Amniotic epithelial cell (primary cell): ENCODE results near the gene PID1.
A peak's percentile ranks its signal among the peaks of the same experiment; 100 is the strongest.

Experiments
- DNase-seq: peaks from one replicate; pipeline ENCODE4 v3.0.0-alpha.2; 2010; ENCODE audit warnings: low read depth

Gene PID1

GRCh38 chr2:229261076-229261475 is 10.0 kb downstream of the PID1 start:
- no peak for DNase-seq

DNA sequence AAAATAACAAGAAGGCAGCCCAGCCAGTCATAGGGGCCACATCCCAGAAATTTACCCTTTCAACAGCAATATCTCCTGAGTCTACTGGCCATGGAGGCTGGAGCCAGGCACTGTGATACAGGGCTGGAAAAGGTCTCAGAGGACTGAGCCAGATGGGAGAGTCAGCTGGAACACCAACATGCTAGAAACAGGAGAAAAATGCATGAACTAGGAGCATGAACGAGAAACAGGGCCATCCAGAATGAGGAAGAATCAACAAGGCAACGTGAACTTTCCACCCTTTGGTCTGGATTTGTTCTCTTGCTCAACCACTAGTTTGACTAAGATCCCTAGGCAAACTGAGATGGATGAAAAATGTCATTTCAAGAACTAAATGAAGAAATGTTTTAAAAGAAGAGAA is 13.1 kb downstream of the PID1 start:
- peak; percentile 44 for DNase-seq

DNA sequence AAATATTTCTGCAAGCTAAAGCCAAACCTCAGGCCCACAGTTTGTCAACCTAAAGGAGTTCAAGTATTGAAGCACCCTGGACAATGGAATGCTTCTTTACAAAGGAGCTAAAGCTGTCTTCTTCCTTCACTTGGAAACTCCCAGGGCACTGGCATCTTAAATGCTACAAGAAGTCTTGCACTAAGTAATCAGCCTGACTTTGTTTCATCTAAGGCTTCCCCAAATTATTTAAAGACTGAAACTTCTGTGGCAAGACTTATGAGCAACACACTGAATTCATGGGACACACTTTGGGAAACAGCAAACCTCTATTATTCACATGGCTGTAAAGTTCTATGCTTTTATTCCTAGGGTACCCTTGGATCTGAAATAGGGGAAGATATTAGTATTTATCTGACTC is 14.7 kb downstream of the PID1 start:
- no peak for DNase-seq

DNA sequence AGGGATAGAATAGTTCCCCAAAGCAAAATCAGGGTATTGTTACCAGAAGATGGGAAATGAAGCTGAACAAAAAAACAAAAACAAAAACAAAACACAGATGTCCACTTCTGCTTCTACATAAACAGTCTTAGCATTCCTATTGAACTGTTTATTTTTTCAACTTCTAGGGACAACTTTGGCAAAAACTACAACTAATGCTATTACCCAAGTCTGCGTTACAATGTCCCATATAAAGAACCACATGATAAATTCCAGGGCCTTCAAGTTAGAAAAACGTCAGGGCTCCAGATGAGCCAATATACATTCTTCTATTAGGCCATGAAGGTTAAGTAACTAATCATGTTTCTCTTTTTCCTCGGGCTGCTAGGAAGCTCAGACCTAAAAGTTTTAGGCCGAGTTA is 16.9 kb downstream of the PID1 start:
- no peak for DNase-seq

DNA sequence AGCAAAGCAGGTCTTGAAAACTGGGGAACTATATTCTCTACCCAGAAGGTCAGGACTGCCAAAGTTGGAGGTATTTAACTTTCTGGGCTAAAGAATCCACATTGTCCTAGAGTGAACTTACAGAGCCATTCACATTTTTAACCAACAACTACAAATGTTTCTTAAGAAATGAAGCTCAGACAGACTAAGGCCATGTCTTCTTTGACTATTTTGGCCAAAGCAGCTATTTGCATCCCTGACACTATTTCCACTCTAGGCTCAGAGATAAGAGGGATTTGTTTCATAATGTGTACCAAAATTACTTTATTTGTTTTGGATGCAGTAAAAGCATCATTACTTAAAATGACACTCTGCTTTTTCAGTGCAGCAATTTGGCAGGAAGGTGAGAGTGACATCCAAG is 18.1 kb downstream of the PID1 start:
- no peak for DNase-seq

GRCh38 chr2:229252280-229252679 is 18.8 kb downstream of the PID1 start:
- DNase-seq, result no peak

GRCh38 chr2:229249536-229249935 is 21.6 kb downstream of the PID1 start:
- DNase-seq, result no peak

GRCh38 chr2:229246334-229246733 is 24.8 kb downstream of the PID1 start:
- DNase-seq, result no peak

DNA sequence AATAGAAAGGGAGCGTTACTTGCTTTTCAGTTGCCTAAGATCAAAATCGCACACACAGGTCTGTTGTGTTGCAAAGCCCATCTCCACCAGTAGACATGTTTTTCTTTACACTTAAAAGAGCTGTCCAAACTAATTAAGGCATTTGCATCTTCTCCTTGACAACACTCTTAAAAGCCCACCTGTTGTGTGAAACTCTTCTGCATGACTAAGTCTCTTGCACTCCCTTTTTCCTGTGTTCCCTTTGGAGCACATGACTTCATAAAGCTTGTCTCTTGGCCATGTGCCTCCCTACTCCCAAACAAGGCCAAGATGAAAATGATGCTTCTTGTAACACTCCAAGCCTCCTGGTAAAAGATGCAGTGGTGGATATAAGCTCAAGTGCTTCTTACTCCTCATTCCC is 26.1 kb downstream of the PID1 start:
- DNase-seq, result no peak

DNA sequence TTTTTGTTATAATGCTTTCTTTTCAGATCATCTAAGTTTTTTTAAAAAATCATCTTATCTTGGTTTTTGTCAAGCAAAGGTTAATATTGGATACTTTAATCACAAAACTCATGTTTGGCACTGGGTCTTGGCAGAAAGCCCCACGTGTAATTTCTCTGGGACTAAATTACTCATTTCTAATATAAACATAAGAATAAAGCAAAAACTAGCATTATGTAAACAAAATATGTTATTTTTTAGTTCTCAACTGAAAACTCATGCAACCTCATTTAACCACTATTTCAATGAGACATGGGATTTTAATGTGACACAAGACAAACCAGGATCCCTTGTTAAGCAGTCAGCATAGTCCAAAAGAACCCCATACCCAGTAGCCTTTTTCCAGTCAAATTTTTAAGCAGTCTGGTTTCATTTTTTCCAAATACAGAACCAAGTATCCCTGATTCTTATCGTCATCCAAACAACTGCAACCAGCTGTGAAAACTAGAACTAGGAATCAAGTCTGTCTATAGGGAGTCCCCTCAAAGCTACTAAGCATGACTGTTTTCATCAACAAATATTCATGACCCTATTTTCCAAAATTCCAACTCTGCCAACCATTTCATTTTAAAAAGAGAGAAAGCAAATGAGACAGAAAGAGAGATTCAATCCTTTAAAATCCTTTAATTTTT is 27.1 kb downstream of the PID1 start:
- DNase-seq, result peak; percentile 21

DNA sequence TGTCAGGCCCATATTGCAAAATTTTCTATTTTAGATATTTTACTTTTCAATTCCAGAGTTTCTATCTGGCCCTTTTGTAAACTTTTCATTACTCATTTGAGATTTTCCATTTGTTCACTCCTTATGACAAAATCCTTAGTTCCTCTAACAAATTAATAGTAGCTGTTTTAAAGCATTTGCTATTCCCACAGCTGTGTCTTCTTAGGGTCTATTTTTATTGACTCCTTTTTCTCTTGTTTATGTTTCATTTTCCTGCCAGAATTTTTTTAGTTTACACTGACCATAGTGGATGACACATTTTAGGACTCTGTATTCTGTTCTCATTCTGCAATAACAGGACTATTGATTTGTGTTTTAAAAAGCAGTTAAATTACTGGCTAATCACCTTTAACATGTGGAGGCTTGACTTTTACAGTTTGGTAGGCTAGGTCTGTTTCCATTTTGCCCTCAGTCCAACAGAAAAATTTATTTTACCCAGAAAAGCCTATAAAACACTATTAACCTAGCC is 30.0 kb downstream of the PID1 start:
- no peak for DNase-seq

GRCh38 chr2:229239021-229239420 is 32.1 kb downstream of the PID1 start:
- no peak for DNase-seq

- no peak for DNase-seq
These were observed 33.8 kb downstream of the PID1 start for GRCh38 chr2:229237270-229237669.

- peak; percentile 63 for DNase-seq
These were observed 35.8 kb downstream of the PID1 start for GRCh38 chr2:229235131-229235914.

GRCh38 chr2:229231885-229232284 is 39.2 kb downstream of the PID1 start:
- DNase-seq, result no peak

- no peak for DNase-seq
These were observed 39.7 kb downstream of the PID1 start for GRCh38 chr2:229231328-229231868.

DNA sequence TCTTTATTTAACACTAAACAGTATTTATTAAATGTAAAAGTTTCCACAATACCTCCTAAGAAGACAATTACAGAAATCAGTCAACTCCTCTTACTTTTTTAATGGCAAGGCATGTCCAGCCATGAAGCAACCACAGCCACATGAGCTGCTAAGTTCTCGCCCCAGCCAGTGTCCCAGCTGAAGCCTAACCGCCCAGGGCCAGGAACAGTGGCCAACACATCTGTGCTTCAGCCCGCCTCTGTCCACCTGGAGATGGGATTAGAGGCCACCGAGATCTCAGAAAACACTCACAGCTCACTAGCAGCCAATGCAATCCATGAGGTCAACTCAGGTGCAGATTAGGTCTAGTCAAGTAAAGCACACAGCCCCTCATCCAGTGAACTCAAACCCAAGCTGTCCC is 40.2 kb downstream of the PID1 start:
- no peak for DNase-seq

DNA sequence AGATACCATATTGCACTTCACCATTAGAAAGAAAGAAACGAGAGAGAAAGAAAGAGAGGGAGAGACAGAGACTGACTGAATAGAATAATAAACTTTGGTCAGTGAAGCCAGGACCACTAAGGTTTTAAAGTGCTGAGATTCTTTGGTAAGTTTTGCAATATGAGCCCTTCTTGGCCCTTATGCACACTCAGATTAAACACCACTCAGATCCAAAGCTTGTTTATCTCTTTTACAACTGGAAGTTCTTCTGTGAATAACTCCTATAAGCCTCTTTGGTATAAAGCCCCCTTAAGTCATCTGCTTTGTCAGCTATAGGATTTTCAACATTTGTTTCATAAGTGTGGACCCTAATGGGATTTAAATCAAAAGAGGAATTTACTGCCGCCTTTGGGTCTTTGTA is 40.8 kb downstream of the PID1 start:
- DNase-seq, result peak; percentile 23

DNA sequence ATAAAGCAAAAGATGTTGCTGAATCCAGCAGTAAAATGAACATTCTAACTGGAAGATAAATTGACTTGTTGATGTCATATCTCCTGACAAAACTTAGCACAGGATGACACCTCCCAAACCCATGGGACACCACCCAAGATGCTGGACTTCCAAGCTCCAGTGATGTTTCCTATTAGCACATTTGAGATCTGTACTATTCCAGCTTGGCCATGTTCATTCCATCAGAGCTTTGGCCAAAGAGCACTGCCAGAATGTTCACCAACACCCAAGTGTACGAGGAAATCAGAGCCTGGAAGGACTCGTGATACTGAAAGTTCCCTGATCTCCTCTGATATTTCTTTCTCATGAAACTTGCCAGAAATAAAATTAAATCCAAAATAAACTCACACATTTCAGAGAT is 44.7 kb downstream of the PID1 start:
- DNase-seq, result no peak

DNA sequence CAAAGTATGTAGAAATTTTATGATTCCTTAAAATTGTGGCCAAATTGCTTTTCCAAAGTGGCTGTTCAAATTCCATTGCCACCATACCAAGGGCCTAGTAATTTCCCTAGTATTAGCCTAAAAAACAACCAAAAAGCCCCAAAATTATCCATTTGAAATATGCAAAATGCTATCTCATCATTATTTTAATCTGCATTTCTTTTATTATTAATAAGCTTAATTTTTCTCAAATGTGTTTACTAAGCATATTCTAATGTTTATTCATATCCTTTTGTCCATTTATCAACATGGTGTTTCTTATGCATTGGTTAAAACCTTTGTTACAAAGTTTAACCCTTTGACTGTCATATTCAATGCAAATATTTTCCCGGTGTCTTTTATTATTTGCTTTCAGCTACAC is 48.0 kb downstream of the PID1 start:
- no peak for DNase-seq

GRCh38 chr2:229221641-229222040 is 49.4 kb downstream of the PID1 start:
- DNase-seq, result no peak

- no peak for DNase-seq
These were observed 50.8 kb downstream of the PID1 start for GRCh38 chr2:229220254-229220653.

GRCh38 chr2:229218329-229218921 is 52.7 kb downstream of the PID1 start:
- no peak for DNase-seq
